ENCODE measurements around the gene MID1. TPM values are rescaled to one million over a fixed set of nuclear protein-coding genes. Genes with fewer than 3 reads are reported as not detected.
A peak's percentile ranks its signal among the peaks of the same experiment; 100 is the strongest.

The MID1 gene
- total RNA-seq, 1 experiment from 2014 or later, result 5.7 TPM

DNA sequence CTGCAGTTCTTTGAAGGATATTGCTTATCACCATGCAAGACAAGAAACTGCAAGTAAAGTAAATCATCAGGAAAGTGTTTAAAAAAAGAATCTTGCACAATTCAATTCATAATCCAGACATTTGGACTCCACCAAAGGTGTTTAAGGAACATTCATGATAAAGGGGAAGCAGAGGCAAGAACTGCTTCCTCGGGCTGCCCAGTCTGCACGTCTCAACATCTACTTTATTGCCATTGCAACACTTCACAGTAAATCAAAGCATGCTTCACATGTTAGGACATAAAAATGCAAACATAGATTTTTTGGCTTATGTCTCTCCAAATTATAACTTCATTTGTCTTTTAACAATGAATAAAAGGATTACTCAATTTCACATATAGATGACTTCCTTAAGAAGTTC lies 42.5 kb downstream of the MID1 start:
- DNase-seq (ENCODE audit: low spot score), result no peak

DNA sequence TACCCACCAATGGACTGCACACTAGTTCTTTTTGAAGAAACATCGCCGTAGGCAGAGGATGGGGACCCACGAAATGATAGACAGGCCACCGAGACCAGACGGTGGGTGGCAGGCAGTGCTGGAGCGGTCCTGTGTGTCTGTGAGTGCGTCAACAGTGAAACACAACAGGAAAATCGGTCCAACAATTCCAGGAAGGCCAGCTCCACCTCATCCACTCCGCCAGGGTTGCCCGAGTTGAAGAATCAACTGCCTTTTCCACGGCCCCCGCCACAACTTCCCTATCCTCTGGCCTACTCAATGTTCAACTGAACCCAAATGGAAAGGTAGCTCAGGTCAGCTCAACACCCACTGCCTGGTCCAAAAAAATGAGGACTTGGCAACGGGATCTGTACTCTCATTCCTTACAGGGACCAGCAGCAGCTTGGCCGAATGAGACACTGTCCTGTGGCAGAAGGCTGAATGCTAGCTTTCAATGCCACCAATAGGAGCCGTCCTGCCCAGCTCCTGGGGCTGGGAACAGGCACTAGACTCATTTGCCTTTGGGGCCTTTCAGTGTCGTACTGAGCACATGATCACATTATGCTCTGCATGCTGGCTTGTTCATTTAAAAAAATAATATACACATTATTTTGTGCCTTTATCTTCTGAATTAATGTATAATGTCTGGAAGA lies 43.5 kb downstream of the MID1 start:
- DNase-seq (ENCODE audit: low spot score), result no peak

DNA sequence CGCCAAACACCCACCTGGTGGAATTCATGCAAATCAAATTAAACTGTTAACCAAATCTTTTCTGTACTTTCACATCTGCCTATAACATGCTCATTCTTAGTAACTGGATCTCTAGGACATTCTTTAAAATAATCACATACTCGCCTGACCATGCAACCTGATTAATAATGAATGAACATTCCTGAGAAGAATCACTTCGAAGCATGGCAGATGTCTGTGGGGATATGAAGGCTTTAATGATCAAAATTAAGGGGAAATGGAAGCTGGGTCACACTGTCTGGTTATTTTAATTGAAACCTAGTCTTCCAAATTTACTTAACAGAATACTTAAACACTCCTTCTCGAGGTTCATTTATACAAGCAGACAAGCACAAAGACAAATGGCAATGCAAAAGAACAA lies 44.2 kb downstream of the MID1 start:
- no peak for DNase-seq (ENCODE audit: low spot score)

GRCh38 chrX:10574663-10575062 lies 45.7 kb downstream of the MID1 start:
- no peak for DNase-seq (ENCODE audit: low spot score)

DNA sequence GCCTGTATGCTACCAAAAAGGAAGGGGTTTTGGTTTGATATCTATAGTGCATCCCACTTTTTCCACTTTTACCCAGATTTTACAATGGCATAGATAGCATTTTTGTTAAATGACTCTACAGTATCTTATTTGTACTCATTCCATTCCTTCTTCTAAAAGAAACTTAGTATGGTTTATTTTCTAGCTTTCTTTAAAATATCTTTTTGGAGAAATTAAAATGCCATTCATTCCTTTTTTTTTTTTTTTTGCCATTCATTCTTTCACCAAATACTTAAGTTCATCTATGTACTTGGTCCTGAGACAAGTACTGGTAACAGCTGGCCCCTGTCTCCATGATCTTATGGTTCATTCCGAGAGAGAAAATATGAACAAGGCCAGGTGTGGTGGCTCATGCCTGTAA lies 49.1 kb downstream of the MID1 start:
- no peak for DNase-seq (ENCODE audit: low spot score)

GRCh38 chrX:10570601-10571000 lies 49.8 kb downstream of the MID1 start:
- no peak for DNase-seq (ENCODE audit: low spot score)

DNA sequence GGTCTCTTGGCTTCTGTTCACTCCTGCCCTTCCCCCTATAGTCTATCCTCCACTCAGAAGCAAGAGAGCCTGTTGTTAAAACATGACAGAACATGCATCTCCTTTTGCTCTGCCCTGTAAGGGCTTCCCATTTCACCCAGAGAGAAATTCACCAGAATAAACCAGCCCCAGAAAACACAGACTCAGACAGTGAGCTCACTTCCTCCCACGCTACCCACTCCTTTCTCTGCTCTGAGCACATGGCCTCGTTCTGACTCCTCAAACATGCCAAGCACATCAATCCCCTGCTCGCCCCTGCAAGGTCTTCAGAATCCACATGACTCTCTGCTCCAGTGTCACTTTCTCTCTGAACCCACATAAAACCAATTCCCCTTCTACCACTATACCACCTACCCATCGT lies 50.4 kb downstream of the MID1 start:
- no peak for DNase-seq (ENCODE audit: low spot score)

DNA sequence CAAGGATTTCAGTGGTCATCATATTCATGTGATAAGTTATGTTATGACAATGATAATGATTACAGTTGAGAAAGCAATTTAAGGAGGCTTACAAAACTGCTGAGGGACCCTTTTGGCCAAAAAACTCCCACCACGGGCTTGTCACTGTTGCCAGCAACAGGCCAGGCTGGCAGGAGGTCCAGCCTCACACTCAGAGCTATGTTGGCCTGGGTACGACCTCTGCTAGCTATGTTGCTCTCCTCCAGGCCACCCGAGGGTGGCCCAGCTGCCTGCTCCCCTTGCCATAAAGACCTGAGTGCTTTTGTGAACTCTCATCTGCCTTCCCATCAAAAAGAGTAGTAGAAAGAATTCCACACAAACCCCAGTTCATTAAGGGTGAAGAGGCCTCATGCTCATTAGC lies 52.0 kb downstream of the MID1 start:
- DNase-seq (ENCODE audit: low spot score), result no peak

DNA sequence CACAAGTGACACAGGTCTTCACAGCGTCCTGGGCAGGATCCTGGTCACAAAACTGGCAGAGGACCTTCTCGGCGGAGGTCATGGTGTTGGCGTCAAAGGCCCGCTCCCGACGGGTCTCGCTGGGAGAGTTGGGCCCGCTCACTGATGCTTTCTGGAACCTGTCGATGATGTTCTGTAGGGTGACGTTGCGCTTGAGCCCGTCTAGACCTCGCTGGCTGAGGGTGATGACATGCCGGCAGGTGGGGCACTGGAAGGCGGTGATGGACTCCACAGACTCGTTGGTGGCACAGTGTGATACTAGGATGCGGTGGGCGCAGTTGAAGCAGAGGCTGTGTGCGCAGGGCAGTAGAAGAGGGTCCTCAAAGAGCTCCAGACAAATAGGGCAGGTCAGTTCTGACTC lies 53.2 kb downstream of the MID1 start:
- DNase-seq (ENCODE audit: low spot score), result no peak

GRCh38 chrX:10566716-10567097 lies 53.7 kb downstream of the MID1 start:
- no peak for DNase-seq (ENCODE audit: low spot score)

DNA sequence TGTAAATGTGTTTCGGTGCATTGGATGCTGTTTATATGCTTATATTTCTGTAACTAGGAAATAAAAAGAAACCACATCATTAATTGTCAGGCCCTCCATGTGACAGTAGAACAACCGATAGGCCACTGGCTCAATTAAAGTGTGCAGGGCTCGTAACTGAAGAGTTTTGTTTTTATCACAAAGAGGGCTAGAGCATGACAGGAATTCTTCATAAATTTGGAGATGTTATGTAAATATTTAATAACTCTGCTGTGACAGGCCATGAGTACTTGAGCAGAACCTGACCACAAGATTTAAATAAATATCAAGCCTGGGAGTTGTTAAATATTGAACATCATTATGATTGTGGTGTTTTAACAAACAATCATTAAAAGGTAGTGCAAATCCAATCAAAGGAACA lies 55.9 kb downstream of the MID1 start:
- DNase-seq (ENCODE audit: low spot score), result no peak

GRCh38 chrX:10557166-10557565 lies 63.2 kb downstream of the MID1 start:
- DNase-seq (ENCODE audit: low spot score), result no peak

DNA sequence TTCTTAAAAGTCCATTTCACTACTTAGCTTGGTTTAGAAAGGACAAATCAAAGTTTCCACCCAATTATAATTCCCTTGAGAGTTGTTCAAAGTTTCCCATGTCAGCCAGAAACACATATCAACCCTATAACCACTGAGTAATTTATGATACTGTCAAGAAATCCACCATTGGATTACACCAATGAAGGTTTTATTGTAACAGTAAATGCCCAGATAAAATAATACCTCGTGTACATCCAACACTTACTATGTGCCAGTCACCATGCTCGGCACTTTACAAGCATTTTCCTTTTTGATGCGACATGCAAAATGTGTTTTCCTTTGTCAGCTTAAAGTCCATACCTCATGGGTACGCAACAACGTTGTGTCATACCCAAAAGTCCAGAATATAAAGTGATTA lies 64.0 kb downstream of the MID1 start:
- no peak for DNase-seq (ENCODE audit: low spot score)

GRCh38 chrX:10555846-10556245 lies 64.5 kb downstream of the MID1 start:
- no peak for DNase-seq (ENCODE audit: low spot score)

DNA sequence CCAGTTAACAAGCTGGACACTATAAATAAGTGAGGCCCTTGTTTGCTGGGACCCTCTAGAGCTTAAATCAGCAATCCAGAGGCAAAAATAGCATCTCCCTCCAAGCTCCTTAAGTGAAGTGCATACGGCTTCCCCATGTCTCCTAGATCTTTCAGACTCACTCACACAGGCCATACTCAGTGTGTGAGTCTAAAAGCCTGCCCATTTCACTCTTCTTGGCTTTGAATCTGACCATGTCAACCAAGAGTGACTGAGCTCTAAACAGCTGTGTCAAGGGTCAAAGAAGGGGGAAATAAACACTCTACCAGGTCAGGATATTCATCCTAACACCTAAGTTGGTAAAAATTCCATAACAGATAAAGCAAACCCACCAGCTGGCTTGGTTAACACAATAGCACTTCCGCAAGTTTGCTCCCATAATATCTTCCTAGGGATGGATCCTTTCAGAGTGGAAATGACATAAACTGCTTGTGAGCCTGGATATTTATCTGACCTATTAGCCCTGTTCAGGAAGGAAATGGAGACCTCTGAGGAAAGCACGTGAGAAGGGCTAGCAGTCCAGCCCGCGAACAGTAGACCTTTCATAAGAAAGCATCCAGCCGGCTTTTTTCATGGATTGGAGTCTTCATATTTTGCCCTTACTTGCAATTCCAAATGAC lies 65.6 kb downstream of the MID1 start:
- DNase-seq (ENCODE audit: low spot score), result no peak

GRCh38 chrX:10549280-10549679 lies 71.1 kb downstream of the MID1 start:
- DNase-seq (ENCODE audit: low spot score), result peak; percentile 64

GRCh38 chrX:10548688-10549087 lies 71.7 kb downstream of the MID1 start:
- no peak for DNase-seq (ENCODE audit: low spot score)

GRCh38 chrX:10545882-10546281 lies 74.5 kb downstream of the MID1 start:
- DNase-seq (ENCODE audit: low spot score), result no peak

DNA sequence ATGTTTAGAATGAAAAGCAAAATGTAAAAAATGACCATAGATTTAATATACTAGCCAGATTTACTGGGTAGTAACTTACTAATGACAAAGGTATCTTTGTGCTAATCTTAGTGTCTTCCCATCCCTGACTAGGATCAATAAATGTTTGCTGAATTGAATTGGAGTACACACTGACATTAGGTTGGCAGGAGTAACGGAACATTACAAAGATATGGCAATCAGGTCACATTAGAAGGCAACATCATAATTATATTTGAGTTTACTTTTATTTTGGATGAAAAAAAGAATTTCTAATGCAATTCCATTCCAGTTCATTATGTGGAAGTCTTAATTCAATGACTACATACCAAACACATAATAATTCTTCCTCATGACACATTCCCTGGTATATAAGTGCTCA lies 77.8 kb downstream of the MID1 start:
- DNase-seq (ENCODE audit: low spot score), result no peak

DNA sequence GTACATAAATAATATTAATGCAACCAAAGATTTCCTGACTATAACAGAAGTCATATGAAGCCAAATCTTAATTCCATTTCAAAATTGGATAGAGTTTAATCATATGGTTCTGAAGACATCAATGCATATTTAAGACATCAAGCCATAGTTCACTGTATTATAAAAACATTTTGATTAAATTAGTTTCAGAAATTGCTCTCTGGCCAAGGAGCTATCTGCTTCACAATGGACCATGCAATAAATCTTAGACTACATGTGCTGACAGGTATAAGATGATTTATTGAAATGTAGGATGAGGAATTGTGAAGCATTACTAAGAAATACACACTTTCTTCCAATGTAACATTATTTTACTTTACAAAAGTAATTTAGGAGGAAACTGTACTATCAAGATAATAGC lies 81.6 kb downstream of the MID1 start:
- DNase-seq (ENCODE audit: low spot score), result no peak

DNA sequence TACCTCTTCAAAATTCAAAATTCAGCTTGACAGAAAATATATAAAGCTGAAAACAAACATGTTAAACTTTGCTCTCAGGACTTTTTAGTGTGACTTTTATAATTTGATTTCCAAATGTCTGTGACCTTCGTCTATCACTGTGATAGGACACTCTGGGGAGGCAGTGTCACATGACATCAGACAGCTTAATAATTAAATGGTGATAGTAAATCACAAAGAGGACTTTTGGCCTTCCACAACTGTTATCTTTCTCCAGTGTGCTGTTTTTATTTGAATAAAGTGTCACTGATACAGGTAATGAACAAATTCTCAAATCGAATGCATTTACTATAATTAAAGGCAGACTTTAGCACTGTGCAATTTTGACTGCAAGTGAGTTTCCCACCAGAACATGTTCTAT lies 83.1 kb downstream of the MID1 start:
- no peak for DNase-seq (ENCODE audit: low spot score)

- DNase-seq (ENCODE audit: low spot score), result no peak
Observed at GRCh38 chrX:10536744-10537143, 83.6 kb downstream of the MID1 start.

GRCh38 chrX:10534611-10535010 lies 85.8 kb downstream of the MID1 start:
- DNase-seq (ENCODE audit: low spot score), result no peak

All from HT-29 (cell line).